VCaP (cell line): ENCODE measurements around the gene CNOT11.
A peak's percentile ranks its signal among the peaks of the same experiment; 100 is the strongest.
"Not testable (repeated sequence)": the region's sequence is repeated elsewhere in the genome, so short reads cannot be mapped to it uniquely, and the experiment has no call there.

ENCODE experiments used
- H3K27ac ChIP-seq: fragments of 450-650 bp; 2 replicates; pipeline ENCODE4 v1.5.1; 2017
- CTCF ChIP-seq: fragments of 450-650 bp; conservative IDR thresholded peaks from 2 replicates; pipeline ENCODE4 v1.5.1; 2017; ENCODE audit warnings: mild to moderate bottlenecking, moderate library complexity

The CNOT11 gene

GRCh38 chr2:101252408-101253012 lies at the start of gene CNOT11:
Gene CNOT11, plus strand, starts transcription at chr2:101252886. Its CDS starts 79 bp downstream, at chr2:101252965.
- peak within 1 kb of the TSS; percentile 98 for H3K27ac ChIP-seq
- TF ChIP-seq CTCF: no peak

GRCh38 chr2:101204400-101205115 lies 48.1 kb upstream of the CNOT11 start:
- peak overlapping the region; percentile 35; the same call in 1 of the 2 replicates for H3K27ac ChIP-seq
- TF ChIP-seq CTCF: no peak; the same call in 1 of the 2 replicates

- peak; percentile 82 for TF ChIP-seq CTCF
- peak overlapping the region; percentile 35 for H3K27ac ChIP-seq
These were observed 46.9 kb upstream of the CNOT11 start for GRCh38 chr2:101205521-101206479.

GRCh38 chr2:101208830-101209229 lies 43.9 kb upstream of the CNOT11 start:
- TF ChIP-seq CTCF: no peak
- H3K27ac ChIP-seq: no peak overlapping the region

- H3K27ac ChIP-seq: no peak overlapping the region
- no peak for TF ChIP-seq CTCF
These were observed 33.4 kb upstream of the CNOT11 start for GRCh38 chr2:101219246-101219645.

GRCh38 chr2:101220091-101220490 lies 32.6 kb upstream of the CNOT11 start:
- not testable (repeated sequence) for H3K27ac ChIP-seq

GRCh38 chr2:101223814-101224231 lies 28.9 kb upstream of the CNOT11 start:
- H3K27ac ChIP-seq: no peak overlapping the region
- no peak for TF ChIP-seq CTCF
